Ectodermal cell (in vitro differentiated cells): Measurements from ENCODE around the gene HLA-DOB.

Source experiments
- H3K27ac ChIP-seq: 2 replicates; pipeline ENCODE4 v1.7.0; 2013; ENCODE audit warnings: mild to moderate bottlenecking, low read depth, low read length; ENCODE audit not compliant: insufficient read depth, poor library complexity, severe bottlenecking
- H3K27me3 ChIP-seq: 2 replicates; pipeline ENCODE4 v1.7.0; 2013; ENCODE audit warnings: mild to moderate bottlenecking, low read length; ENCODE audit not compliant: insufficient read depth, control insufficient read depth, poor library complexity, severe bottlenecking
- H3K36me3 ChIP-seq: one replicate; pipeline ENCODE4 v1.7.0; 2013; ENCODE audit warnings: low read length; ENCODE audit not compliant: control insufficient read depth, insufficient read depth
- H3K4me1 ChIP-seq: one replicate; pipeline ENCODE4 v1.7.0; 2013; ENCODE audit warnings: low read length; ENCODE audit not compliant: control insufficient read depth, insufficient read depth
- H3K4me3 ChIP-seq: 2 replicates; pipeline ENCODE4 v1.7.0; 2013; ENCODE audit warnings: low read depth, low read length, control low read depth; ENCODE audit not compliant: insufficient read depth
- H3K9me3 ChIP-seq: 2 replicates; pipeline ENCODE4 v1.7.0; 2013; ENCODE audit warnings: mild to moderate bottlenecking, low read length, moderate library complexity; ENCODE audit not compliant: control insufficient read depth
- WGBS, 2 experiments: methylation state at CpG; one replicate each; pipeline ENCODE4 v1.1.7; 2013; ENCODE audit warnings: missing lambda C conversion rate in 2 of 2; 5-methylcytosine and 5-hydroxymethylcytosine counted together

HLA-DOB gene

GRCh38 chr6:32843331-32843978 lies 26.7 kb upstream of the HLA-DOB start:
- no peaks in the 10 kb centered on the region for H3K4me1 ChIP-seq
- H3K4me3 ChIP-seq, result peak overlapping the region; percentile 32
- no peak overlapping the region for H3K27ac ChIP-seq
- peaks cover 53% of the 10 kb centered on the region for H3K27me3 ChIP-seq
- 9 to 10% methylated on average over 28 of the region's 28 CpGs for WGBS, 2 experiments
- H3K9me3 ChIP-seq, result no peaks in the 10 kb centered on the region
- H3K36me3 ChIP-seq, result no peaks in the 10 kb centered on the region

- Histone ChIP-seq H3K4me3 (no peak overlapping the region), H3K36me3 (no peaks in the 10 kb centered on the region), H3K9me3 (no peaks in the 10 kb centered on the region), H3K4me1 (peaks cover 4% of the 10 kb centered on the region), H3K27ac (no peak overlapping the region), H3K27me3 (peaks cover 56% of the 10 kb centered on the region)
- 93% methylated on average over 8 of the region's 8 CpGs for WGBS, 2 experiments
Measured at GRCh38 chr6:32842690-32843089, 25.9 kb upstream of the HLA-DOB start.

- H3K27ac ChIP-seq, result no peak overlapping the region
- no peaks in the 10 kb centered on the region for H3K9me3 ChIP-seq
- H3K36me3 ChIP-seq, result no peaks in the 10 kb centered on the region
- peaks cover 58% of the 10 kb centered on the region for H3K27me3 ChIP-seq
- WGBS, 2 experiments, result 94 to 97% methylated on average over 6 of the region's 6 CpGs
- H3K4me3 ChIP-seq, result no peak overlapping the region
- peaks cover 5% of the 10 kb centered on the region for H3K4me1 ChIP-seq
Measured at GRCh38 chr6:32842021-32842650, 25.3 kb upstream of the HLA-DOB start.

- Histone ChIP-seq H3K36me3 (no peaks in the 10 kb centered on the region), H3K9me3 (no peaks in the 10 kb centered on the region), H3K27ac (no peak overlapping the region), H3K4me1 (peaks cover 5% of the 10 kb centered on the region), H3K27me3 (peaks cover 61% of the 10 kb centered on the region), H3K4me3 (no peak overlapping the region)
- 89 to 90% methylated on average over 9 of the region's 9 CpGs for WGBS, 2 experiments
Measured at GRCh38 chr6:32840604-32841246, 23.9 kb upstream of the HLA-DOB start.

GRCh38 chr6:32839356-32839755 lies 22.6 kb upstream of the HLA-DOB start:
- no peak overlapping the region for H3K27ac ChIP-seq
- no peaks in the 10 kb centered on the region for H3K36me3 ChIP-seq
- peaks cover 49% of the 10 kb centered on the region for H3K27me3 ChIP-seq
- 93% methylated on average over 15 of the region's 15 CpGs for WGBS, 2 experiments
- no peak overlapping the region for H3K4me3 ChIP-seq
- peaks cover 5% of the 10 kb centered on the region for H3K4me1 ChIP-seq
- H3K9me3 ChIP-seq, result no peaks in the 10 kb centered on the region

GRCh38 chr6:32838114-32838958 lies 21.5 kb upstream of the HLA-DOB start, which contains the start of gene TAP2:
TAP2 (minus strand) TSS chr6:32838739; CDS start chr6:32838233, 506 bp downstream.
- WGBS, 2 experiments, result 0 to 1% methylated on average over 53 to 57 of the region's 57 CpGs
- no peaks in the 10 kb centered on the region for H3K36me3 ChIP-seq
- no peaks in the 10 kb centered on the region for H3K9me3 ChIP-seq
- peaks cover 5% of the 10 kb centered on the region for H3K4me1 ChIP-seq
- peak within 1 kb of the TSS; percentile 44 for H3K27ac ChIP-seq
- peaks cover 39% of the 10 kb centered on the region for H3K27me3 ChIP-seq
- H3K4me3 ChIP-seq, result peak within 1 kb of the TSS; percentile 67

GRCh38 chr6:32837651-32838113 lies 20.9 kb upstream of the HLA-DOB start:
- Histone ChIP-seq H3K9me3 (no peaks in the 10 kb centered on the region), H3K4me3 (peak overlapping the region; percentile 67), H3K27me3 (peaks cover 32% of the 10 kb centered on the region), H3K27ac (no peak overlapping the region), H3K4me1 (peaks cover 5% of the 10 kb centered on the region), H3K36me3 (no peaks in the 10 kb centered on the region)
- WGBS, 2 experiments, result 55 to 66% methylated on average over 12 of the region's 12 CpGs

GRCh38 chr6:32836873-32837272 lies 20.1 kb upstream of the HLA-DOB start:
- Histone ChIP-seq H3K9me3 (no peaks in the 10 kb centered on the region), H3K27ac (no peak overlapping the region), H3K36me3 (no peaks in the 10 kb centered on the region), H3K4me3 (no peak overlapping the region), H3K4me1 (peaks cover 5% of the 10 kb centered on the region), H3K27me3 (peaks cover 24% of the 10 kb centered on the region)
- WGBS, 2 experiments, result 95 to 100% methylated on average over 2 of the region's 2 CpGs

GRCh38 chr6:32835167-32835893 lies 18.5 kb upstream of the HLA-DOB start:
- H3K27me3 ChIP-seq, result peaks cover 20% of the 10 kb centered on the region
- 91 to 92% methylated on average over 16 of the region's 16 CpGs for WGBS, 2 experiments

More at GRCh38 chr6:32835167-32835893, 18.5 kb upstream of the HLA-DOB start:
- no peaks in the 10 kb centered on the region for H3K36me3 ChIP-seq
- H3K27ac ChIP-seq, result no peak overlapping the region
- H3K4me1 ChIP-seq, result peaks cover 5% of the 10 kb centered on the region
- no peaks in the 10 kb centered on the region for H3K9me3 ChIP-seq
- no peak overlapping the region for H3K4me3 ChIP-seq
